Gastrocnemius medialis (tissue), 4 donors: ENCODE measurements around the gene IMPG2. TPM values are rescaled to one million over a fixed set of nuclear protein-coding genes. Genes with fewer than 3 reads are reported as not detected.

Source experiments
- ATAC-seq, 2 donors: fragments of 150-250 bp; one replicate each; pipeline ENCODE4 v1.9.1; 2016
- DNase-seq, 2 donors: peaks; one replicate each; pipeline ENCODE4 v3.0.0-alpha.2; 2019
- H3K27ac ChIP-seq, 4 donors: fragments of 200-600 bp; sonication (generic); 1 replicate in 1 of 4; 2 replicates in 3 of 4; pipeline ENCODE4 v1.5.1; 2016 to 2018; ENCODE audit warnings: mild to moderate bottlenecking in 2 of 4, moderate library complexity in 1 of 4
- H3K27me3 ChIP-seq, 3 donors: fragments of 200-600 bp; sonication (generic) in 2 of 3; 1 replicate in 1 of 3; 2 replicates in 2 of 3; pipeline versions ENCODE4 v1.5.1 to v1.6.0; 2016 to 2019; ENCODE audit warnings: mild to moderate bottlenecking in 1 of 3, moderate library complexity in 1 of 3
- H3K36me3 ChIP-seq, 2 donors: fragments of 200-600 bp; sonication (generic) in 1 of 2; one replicate each; pipeline ENCODE4 v1.5.1; 2017 to 2018
- H3K4me1 ChIP-seq, 2 donors: fragments of 200-600 bp; sonication (generic) in 1 of 2; one replicate each; pipeline ENCODE4 v1.5.1; 2016 to 2017; ENCODE audit warnings: mild to moderate bottlenecking in 2 of 2
- H3K4me3 ChIP-seq, 4 donors: fragments of 200-600 bp; sonication (generic) in 3 of 4; 1 replicate in 1 of 4; 2 replicates in 3 of 4; pipeline ENCODE4 v1.5.1; 2016 to 2019; ENCODE audit warnings: mild to moderate bottlenecking in 2 of 4
- H3K9me3 ChIP-seq, 3 donors: fragments of 200-600 bp; sonication (generic) in 2 of 3; 1 replicate in 1 of 3; 2 replicates in 2 of 3; pipeline ENCODE4 v1.5.1; 2016 to 2019
- CTCF ChIP-seq, 5 experiments: fragments of 450-650 bp in 3 of 5; fragments of 200-600 bp in 2 of 5; sonication (generic) in 2 of 5; IDR thresholded peaks in 4 of 5; conservative IDR thresholded peaks in 1 of 5; 1 replicate in 4 of 5; 2 replicates in 1 of 5; pipeline ENCODE4 v1.5.1; 2016 to 2019; ENCODE audit warnings: antibody characterized with exemption in 5 of 5, mild to moderate bottlenecking in 3 of 5, moderate library complexity in 3 of 5
- POLR2A ChIP-seq, 2 donors: fragments of 450-650 bp; IDR thresholded peaks; one replicate each; pipeline ENCODE4 v1.6.1; 2017; ENCODE audit warnings: antibody characterized with exemption in 2 of 2, mild to moderate bottlenecking in 2 of 2, moderate library complexity in 2 of 2
- in situ Hi-C, 4 donors: fragments of 200-750 bp; cut with MboI; loops; one replicate each; pipeline versions ENCODE4 v1.15.0 to v1.8.0; 2017; ENCODE audit warnings: low sequenced_read_pairs in 4 of 4
- intact Hi-C: fragments of 100-400 bp; cut with DNase I; formaldehyde crosslinking; loops from one replicate; pipeline ENCODE4 v1.15.1; 2023; ENCODE audit warnings: low total_unique reads
- total RNA-seq, 4 donors: library from RNA; depleted of rRNA; stranded (reverse); fragments of >200 nt; gene quantifications; one replicate each; pipeline versions ENCODE4 v1.1.0 to v1.2.3, GENCODE V29; 2016

Gene IMPG2
- total RNA-seq, 4 donors from 2014 or later: 0.13 to 0.42 (median 0.36) TPM; not detected in 1

DNA sequence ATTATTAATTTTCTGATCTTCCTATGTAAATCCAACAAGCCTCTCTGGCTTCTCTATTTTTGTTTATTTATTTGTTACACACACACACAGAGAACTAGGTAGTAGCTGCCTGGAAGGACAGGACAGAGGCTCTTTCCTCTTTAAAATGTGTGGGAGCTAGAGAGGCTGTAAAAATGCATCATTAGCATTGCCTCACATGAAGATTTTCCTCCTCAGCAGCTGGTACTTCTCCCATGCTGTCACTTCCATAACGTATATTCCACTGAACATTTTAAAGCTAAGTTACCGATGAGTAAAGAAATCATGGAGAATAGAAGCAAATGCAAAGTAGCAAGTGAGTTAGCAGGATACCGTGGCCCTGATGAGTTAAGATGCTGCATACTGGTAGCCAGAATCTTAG lies 63.9 kb downstream of the IMPG2 start:
- no peaks in the 10 kb centered on the region for H3K27me3 ChIP-seq
- in situ Hi-C loops (no loop called here), intact Hi-C loops (no loop called here)
- ATAC-seq: no peak
- H3K36me3 ChIP-seq: no peaks in the 10 kb centered on the region
- TF ChIP-seq CTCF (IDR thresholded peaks at IDR 0.05 in 4 of 5, conservative IDR thresholded peaks at IDR 0.05 in 1 of 5) (no peak), POLR2A (IDR thresholded peaks at IDR 0.05) (no peak)
- H3K27ac ChIP-seq: no peak overlapping the region
- H3K4me3 ChIP-seq: no peak overlapping the region
- H3K4me1 ChIP-seq: peaks cover 0 to 3% of the 10 kb centered on the region in 2 donors
- no peak for DNase-seq
- no peaks in the 10 kb centered on the region for H3K9me3 ChIP-seq

- Histone ChIP-seq H3K27ac (no peak overlapping the region), H3K9me3 (no peaks in the 10 kb centered on the region), H3K27me3 (no peaks in the 10 kb centered on the region), H3K4me1 (peaks cover 0 to 3% of the 10 kb centered on the region in 2 donors), H3K36me3 (no peaks in the 10 kb centered on the region), H3K4me3 (no peak overlapping the region)
- ATAC-seq (no peak), DNase-seq (no peak)
- TF ChIP-seq CTCF (IDR thresholded peaks at IDR 0.05 in 4 of 5, conservative IDR thresholded peaks at IDR 0.05 in 1 of 5) (no peak), POLR2A (IDR thresholded peaks at IDR 0.05) (no peak)
- intact Hi-C loops (no loop called here), in situ Hi-C loops (no loop called here)
Observed at GRCh38 chr3:101255441-101255840, 64.9 kb downstream of the IMPG2 start.

GRCh38 chr3:101253396-101253795 lies 67.0 kb downstream of the IMPG2 start:
- DNase-seq: no peak
- in situ Hi-C loops: no loop called here
- intact Hi-C loops: no loop called here
- no peak overlapping the region for H3K27ac ChIP-seq
- no peaks in the 10 kb centered on the region for H3K9me3 ChIP-seq
- H3K27me3 ChIP-seq: no peaks in the 10 kb centered on the region
- H3K4me1 ChIP-seq: peaks cover 3 to 4% of the 10 kb centered on the region in 2 donors
- no peaks in the 10 kb centered on the region for H3K36me3 ChIP-seq
- H3K4me3 ChIP-seq: no peak overlapping the region
- TF ChIP-seq POLR2A (IDR thresholded peaks at IDR 0.05) (no peak), CTCF (IDR thresholded peaks at IDR 0.05 in 4 of 5, conservative IDR thresholded peaks at IDR 0.05 in 1 of 5) (no peak)
- peak; percentile 58 to 74 for ATAC-seq

DNA sequence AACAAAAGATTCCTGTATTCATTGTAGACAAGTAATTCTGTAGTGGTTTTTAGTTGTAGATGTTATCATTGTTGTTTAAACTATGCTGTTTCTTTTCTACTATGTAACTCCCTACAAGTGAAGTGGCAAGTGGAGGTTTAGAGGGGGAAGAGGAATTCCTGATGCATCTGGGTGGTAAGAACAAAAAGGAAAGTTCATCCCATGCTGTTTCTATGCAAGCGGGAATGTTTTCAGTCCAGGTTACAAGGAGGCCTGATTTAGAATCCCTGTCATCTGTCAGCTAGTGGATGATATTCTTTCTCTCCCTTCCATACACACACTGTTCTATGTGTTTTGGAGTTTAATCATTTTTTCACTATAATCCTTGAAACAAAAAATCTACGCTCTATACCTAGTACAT lies 67.4 kb downstream of the IMPG2 start:
- TF ChIP-seq POLR2A (IDR thresholded peaks at IDR 0.05) (no peak), CTCF (IDR thresholded peaks at IDR 0.05 in 4 of 5, conservative IDR thresholded peaks at IDR 0.05 in 1 of 5) (no peak)
- Histone ChIP-seq H3K9me3 (no peaks in the 10 kb centered on the region), H3K27me3 (no peaks in the 10 kb centered on the region), H3K4me3 (no peak overlapping the region), H3K27ac (no peak overlapping the region), H3K4me1 (peaks cover 3 to 4% of the 10 kb centered on the region in 2 donors), H3K36me3 (no peaks in the 10 kb centered on the region)
- no peak for DNase-seq
- intact Hi-C loops: no loop called here
- no peak for ATAC-seq
- in situ Hi-C loops: no loop called here

GRCh38 chr3:101252307-101252706 lies 68.1 kb downstream of the IMPG2 start:
- DNase-seq (no peak), ATAC-seq (no peak)
- Histone ChIP-seq H3K27me3 (no peaks in the 10 kb centered on the region), H3K27ac (no peak overlapping the region), H3K9me3 (no peaks in the 10 kb centered on the region), H3K36me3 (no peaks in the 10 kb centered on the region), H3K4me1 (peaks cover 3 to 4% of the 10 kb centered on the region in 2 donors), H3K4me3 (no peak overlapping the region)
- TF ChIP-seq CTCF (IDR thresholded peaks at IDR 0.05 in 4 of 5, conservative IDR thresholded peaks at IDR 0.05 in 1 of 5) (no peak), POLR2A (IDR thresholded peaks at IDR 0.05) (no peak)
- intact Hi-C loops: no loop called here
- in situ Hi-C loops: no loop called here
